ENCODE results near the gene VSIG4.

- no peak for TF ChIP-seq CTCF (IDR thresholded peaks at IDR 0.05)
- no peak for TF ChIP-seq POLR2AphosphoS5 (IDR thresholded peaks at IDR 0.05)
- TF ChIP-seq POLR2A (IDR thresholded peaks at IDR 0.05) = no peak
Observed at GRCh38 chrX:66009231-66009845, 30.5 kb downstream of the VSIG4 start.
